ENCODE data around the gene ABHD2. TPM values are rescaled to one million over a fixed set of nuclear protein-coding genes. Genes with fewer than 3 reads are reported as not detected.

ABHD2 gene
- total RNA-seq, 1 donor from 2014 or later: 32.3 TPM

GRCh38 chr15:89157061-89157460 is 68.8 kb downstream of the ABHD2 start:
- Mint-ChIP-seq H3K27ac (ENCODE audit: unreplicated experiment) (no peak overlapping the region), H3K9me3 (ENCODE audit: unreplicated experiment) (no peaks in the 10 kb centered on the region), H3K4me1 (ENCODE audit: unreplicated experiment) (peaks cover 2% of the 10 kb centered on the region), H3K27me3 (ENCODE audit: unreplicated experiment) (no peaks in the 10 kb centered on the region), H3K4me3 (ENCODE audit: unreplicated experiment) (no peak overlapping the region), H3K36me3 (ENCODE audit: low read depth, unreplicated experiment) (peaks cover 7% of the 10 kb centered on the region)
- no peak for TF ChIP-seq CTCF (IDR thresholded peaks at IDR 0.05; ENCODE audit: unreplicated experiment)
- no peak for DNase-seq (ENCODE audit: low spot score)

GRCh38 chr15:89157918-89158564 is 69.8 kb downstream of the ABHD2 start:
- peaks cover 7% of the 10 kb centered on the region for H3K36me3 Mint-ChIP-seq (ENCODE audit: low read depth, unreplicated experiment)
- H3K4me1 Mint-ChIP-seq (ENCODE audit: unreplicated experiment): peaks cover 1% of the 10 kb centered on the region
- H3K4me3 Mint-ChIP-seq (ENCODE audit: unreplicated experiment): no peak overlapping the region
- no peak for TF ChIP-seq CTCF (IDR thresholded peaks at IDR 0.05; ENCODE audit: unreplicated experiment)
- no peak overlapping the region for H3K27ac Mint-ChIP-seq (ENCODE audit: unreplicated experiment)
- H3K27me3 Mint-ChIP-seq (ENCODE audit: unreplicated experiment): no peaks in the 10 kb centered on the region
- DNase-seq (ENCODE audit: low spot score): no peak
- no peaks in the 10 kb centered on the region for H3K9me3 Mint-ChIP-seq (ENCODE audit: unreplicated experiment)

- no peak overlapping the region for H3K4me3 Mint-ChIP-seq (ENCODE audit: unreplicated experiment)
- H3K36me3 Mint-ChIP-seq (ENCODE audit: low read depth, unreplicated experiment): no peaks in the 10 kb centered on the region
- H3K4me1 Mint-ChIP-seq (ENCODE audit: unreplicated experiment): peaks cover 6% of the 10 kb centered on the region
- no peaks in the 10 kb centered on the region for H3K9me3 Mint-ChIP-seq (ENCODE audit: unreplicated experiment)
- no peak for DNase-seq (ENCODE audit: low spot score)
- H3K27me3 Mint-ChIP-seq (ENCODE audit: unreplicated experiment): no peaks in the 10 kb centered on the region
- TF ChIP-seq CTCF (IDR thresholded peaks at IDR 0.05; ENCODE audit: unreplicated experiment): no peak
- H3K27ac Mint-ChIP-seq (ENCODE audit: unreplicated experiment): no peak overlapping the region
Measured at GRCh38 chr15:89161666-89162065, 73.4 kb downstream of the ABHD2 start.

- Mint-ChIP-seq H3K4me3 (ENCODE audit: unreplicated experiment) (no peak overlapping the region), H3K9me3 (ENCODE audit: unreplicated experiment) (no peaks in the 10 kb centered on the region), H3K4me1 (ENCODE audit: unreplicated experiment) (peaks cover 9% of the 10 kb centered on the region), H3K36me3 (ENCODE audit: low read depth, unreplicated experiment) (no peaks in the 10 kb centered on the region), H3K27ac (ENCODE audit: unreplicated experiment) (no peak overlapping the region), H3K27me3 (ENCODE audit: unreplicated experiment) (no peaks in the 10 kb centered on the region)
- no peak for TF ChIP-seq CTCF (IDR thresholded peaks at IDR 0.05; ENCODE audit: unreplicated experiment)
- DNase-seq (ENCODE audit: low spot score): no peak
Measured at GRCh38 chr15:89163271-89164055, 75.2 kb downstream of the ABHD2 start.

GRCh38 chr15:89164712-89165211 is 76.5 kb downstream of the ABHD2 start:
- DNase-seq (ENCODE audit: low spot score): no peak
- H3K36me3 Mint-ChIP-seq (ENCODE audit: low read depth, unreplicated experiment): no peaks in the 10 kb centered on the region
- no peak overlapping the region for H3K27ac Mint-ChIP-seq (ENCODE audit: unreplicated experiment)
- no peaks in the 10 kb centered on the region for H3K27me3 Mint-ChIP-seq (ENCODE audit: unreplicated experiment)
- H3K9me3 Mint-ChIP-seq (ENCODE audit: unreplicated experiment): no peaks in the 10 kb centered on the region
- H3K4me3 Mint-ChIP-seq (ENCODE audit: unreplicated experiment): no peak overlapping the region
- peaks cover 9% of the 10 kb centered on the region for H3K4me1 Mint-ChIP-seq (ENCODE audit: unreplicated experiment)
- no peak for TF ChIP-seq CTCF (IDR thresholded peaks at IDR 0.05; ENCODE audit: unreplicated experiment)

Measured in endothelial cell (in vitro differentiated cells).